Panc1 (cell line): ENCODE data around the gene OR10A4.

Experiments used
- CTCF ChIP-seq: fragments of 450-650 bp; IDR thresholded peaks from 2 replicates; pipeline ENCODE4 v1.5.1; 2017; ENCODE audit warnings: mild to moderate bottlenecking
- POLR2AphosphoS5 ChIP-seq: IDR thresholded peaks from 2 replicates; pipeline ENCODE4 v1.6.1; 2012; ENCODE audit warnings: mild to moderate bottlenecking, low read depth, low read length, moderate library complexity
- REST ChIP-seq, 2 experiments: IDR thresholded peaks; 2 replicates each; pipeline ENCODE4 v1.6.1; 2011 to 2012; ENCODE audit warnings: low read depth in 2 of 2, control low read depth in 1 of 2, low read length in 1 of 2, mild to moderate bottlenecking in 1 of 2, moderate library complexity in 1 of 2; ENCODE audit not compliant: insufficient read depth in 1 of 2
- SIN3A ChIP-seq: IDR thresholded peaks from 2 replicates; pipeline ENCODE4 v1.6.1; 2012; ENCODE audit warnings: low read depth, mild to moderate bottlenecking, low read length, moderate library complexity, borderline replicate concordance; ENCODE audit not compliant: insufficient read depth
- TCF7L2 ChIP-seq: IDR thresholded peaks from 2 replicates; pipeline ENCODE4 v1.6.1; 2011; ENCODE audit warnings: mild to moderate bottlenecking, low read depth, low read length, inconsistent platforms

GRCh38 chr11:6828103-6828502 lies 48.3 kb upstream of the OR10A4 start:
- TF ChIP-seq CTCF (no peak), REST (IDR thresholded peaks at IDR 0.05; ENCODE audit: insufficient read depth in 1 of 2, low read depth in 2 of 2, low read length in 1 of 2) (no peak), SIN3A (no peak), POLR2AphosphoS5 (no peak), TCF7L2 (no peak)
